GM19099 (cell line): Measurements from ENCODE around the gene DCN.

ENCODE experiments used
- POLR2A ChIP-seq: IDR thresholded peaks from 3 replicates; pipeline ENCODE4 v1.6.1; 2011; ENCODE audit warnings: low read depth; ENCODE audit not compliant: insufficient read length; ENCODE audit errors: extremely low read depth

DCN gene

GRCh38 chr12:91173124-91173523 is 9.5 kb downstream of the DCN start:
- TF ChIP-seq POLR2A, result no peak

GRCh38 chr12:91172096-91172495 is 10.5 kb downstream of the DCN start:
- TF ChIP-seq POLR2A, result no peak

- TF ChIP-seq POLR2A, result no peak
Measured at GRCh38 chr12:91171476-91171875, 11.1 kb downstream of the DCN start.

- no peak for TF ChIP-seq POLR2A
Measured at GRCh38 chr12:91163116-91163515, 19.5 kb downstream of the DCN start.

GRCh38 chr12:91161009-91161408 is 21.6 kb downstream of the DCN start:
- TF ChIP-seq POLR2A, result no peak

GRCh38 chr12:91155990-91156389 is 26.6 kb downstream of the DCN start:
- TF ChIP-seq POLR2A, result no peak

- no peak for TF ChIP-seq POLR2A
Measured at GRCh38 chr12:91154131-91154530, 28.5 kb downstream of the DCN start.

- no peak for TF ChIP-seq POLR2A
Measured at GRCh38 chr12:91144053-91144452, 38.6 kb downstream of the DCN start.

GRCh38 chr12:91143206-91143605 is 39.4 kb downstream of the DCN start:
- TF ChIP-seq POLR2A, result no peak

- TF ChIP-seq POLR2A, result no peak
Measured at GRCh38 chr12:91142221-91142631, 40.4 kb downstream of the DCN start.

GRCh38 chr12:91140026-91140931 is 42.3 kb downstream of the DCN start:
- no peak for TF ChIP-seq POLR2A

GRCh38 chr12:91139286-91139685 is 43.3 kb downstream of the DCN start:
- TF ChIP-seq POLR2A, result no peak

- no peak for TF ChIP-seq POLR2A
Measured at GRCh38 chr12:91138337-91138920, 44.2 kb downstream of the DCN start.

GRCh38 chr12:91133871-91134270 is 48.7 kb downstream of the DCN start:
- TF ChIP-seq POLR2A, result no peak

GRCh38 chr12:91129662-91130362 is 52.8 kb downstream of the DCN start:
- no peak for TF ChIP-seq POLR2A

- TF ChIP-seq POLR2A, result no peak
Measured at GRCh38 chr12:91127751-91128150, 54.9 kb downstream of the DCN start.

GRCh38 chr12:91127306-91127705 is 55.3 kb downstream of the DCN start:
- no peak for TF ChIP-seq POLR2A

- TF ChIP-seq POLR2A, result no peak
Measured at GRCh38 chr12:91126516-91126915, 56.1 kb downstream of the DCN start.
